ENCODE results near the gene MKLN1. TPM values are rescaled to one million over a fixed set of nuclear protein-coding genes. Genes with fewer than 3 reads are reported as not detected.

MKLN1 gene
- total and polyA plus RNA-seq, 10 of the 15 experiments (the other 5 are each of a cell fraction or from before 2014, with no cell fraction given), result 13.6 to 55.8 (median 29.3) TPM

DNA sequence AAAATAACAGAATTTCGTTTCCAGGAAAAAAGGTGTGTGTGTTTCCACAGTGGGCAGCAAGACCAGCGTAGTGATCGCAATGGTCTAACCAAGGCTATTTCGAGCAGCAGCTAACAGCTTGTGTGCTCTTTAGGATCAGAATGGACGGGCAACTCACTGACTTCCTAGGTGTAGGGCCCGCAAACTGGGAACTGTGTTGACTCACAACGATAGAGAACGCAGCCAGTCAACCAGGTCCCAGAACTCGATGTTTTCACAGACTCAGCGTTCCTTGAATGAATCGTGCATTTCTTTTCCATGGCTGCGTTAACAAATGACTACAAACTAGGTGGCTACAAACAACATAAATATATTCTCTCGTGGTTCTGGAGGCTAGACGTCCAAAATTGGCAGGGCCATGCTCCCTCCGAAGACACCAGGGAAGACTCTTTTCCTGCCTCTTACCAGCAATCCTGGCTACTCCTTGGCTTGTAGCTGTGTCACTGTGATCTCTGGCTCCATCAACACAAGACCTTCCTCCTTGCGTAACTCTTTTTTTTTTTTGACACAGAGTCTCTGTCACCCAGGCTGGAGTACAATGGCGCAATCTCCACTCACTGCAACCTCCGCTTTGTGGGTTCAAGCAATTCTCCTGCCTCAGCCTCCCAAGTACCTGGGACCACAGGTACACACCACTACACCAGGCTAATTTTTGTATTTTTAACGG is 189.7 kb downstream of the MKLN1 start:
- no TSS peak for BruUV-seq (replicated peaks)

More for the DNA sequence above, 189.7 kb downstream of the MKLN1 start:
- ATAC-seq (no peak), FAIRE-seq (no peak), DNase-seq (ENCODE audit: low read depth, low spot score) (no peak)
- Histone ChIP-seq H3K4me1 (ENCODE audit: control insufficient read depth, insufficient read depth, low read length) (no peaks in the 10 kb centered on the region; the same call in 1 of the 2 replicates), H3K36me3 (ENCODE audit: control insufficient read depth in 2 of 2, insufficient read depth in 2 of 2, low read length in 1 of 2) (no peaks in the 10 kb centered on the region), H3K4me2 (ENCODE audit: control insufficient read depth, insufficient read depth) (no peak overlapping the region), H3K27me3 (replicated peaks in 1 of 2; ENCODE audit: control insufficient read depth in 2 of 2, insufficient read depth in 2 of 2, low read length in 1 of 2) (no peaks in the 10 kb centered on the region), H2AFZ (ENCODE audit: control insufficient read depth, low read depth, low read length) (no peak overlapping the region), H3K4me3 (no peak overlapping the region), H3K27ac (ENCODE audit: control insufficient read depth, insufficient read depth) (no peak overlapping the region), H3K9me3 (replicated peaks; ENCODE audit: control insufficient read depth, insufficient read depth, low read length) (no peaks in the 10 kb centered on the region), H3K9ac (ENCODE audit: control insufficient read depth, insufficient read depth, low read length) (no peak overlapping the region), H4K20me1 (ENCODE audit: control insufficient read depth, insufficient read depth) (no peaks in the 10 kb centered on the region), H3K79me2 (ENCODE audit: control insufficient read depth, insufficient read depth, low read length) (no peaks in the 10 kb centered on the region)
- ChIA-PET POLR2A (no interaction called here), SMC1A (ENCODE audit: uncharacterized antibody, unreplicated experiment) (no interaction called here), RAD21 (ENCODE audit: unreplicated experiment) (no interaction called here), CTCF (no interaction called here)
- in situ Hi-C loops (cut with MboI) (no loop called here), intact Hi-C loops (cut with micrococcal nuclease; ENCODE audit: unreplicated experiment) (no loop called here)
- 59% methylated on average over 17 of the region's 19 CpGs for WGBS (ENCODE audit: insufficient coverage, insufficient replicate concordance, low lambda C conversion rate, missing lambda C conversion rate)
- no peak for TF ChIP-seq SMAD1 (IDR thresholded peaks at IDR 0.05; ENCODE audit: low read depth, partially characterized antibody)
- TF ChIP-seq ZBED1 (IDR thresholded peaks at IDR 0.05; ENCODE audit: borderline replicate concordance), result no peak
- no peak for TF ChIP-seq DPF2 (IDR thresholded peaks at IDR 0.05)
- TF ChIP-seq STAT3 (IDR thresholded peaks at IDR 0.05; ENCODE audit: low read depth, low read length), result no peak
- TF ChIP-seq MEF2B (IDR thresholded peaks at IDR 0.05; ENCODE audit: partially characterized antibody, poor library complexity, severe bottlenecking), result no peak
- no peak for TF ChIP-seq ZNF384 (IDR thresholded peaks at IDR 0.05; ENCODE audit: borderline replicate concordance, low read depth, low read length)
- TF ChIP-seq, protein P1, sequence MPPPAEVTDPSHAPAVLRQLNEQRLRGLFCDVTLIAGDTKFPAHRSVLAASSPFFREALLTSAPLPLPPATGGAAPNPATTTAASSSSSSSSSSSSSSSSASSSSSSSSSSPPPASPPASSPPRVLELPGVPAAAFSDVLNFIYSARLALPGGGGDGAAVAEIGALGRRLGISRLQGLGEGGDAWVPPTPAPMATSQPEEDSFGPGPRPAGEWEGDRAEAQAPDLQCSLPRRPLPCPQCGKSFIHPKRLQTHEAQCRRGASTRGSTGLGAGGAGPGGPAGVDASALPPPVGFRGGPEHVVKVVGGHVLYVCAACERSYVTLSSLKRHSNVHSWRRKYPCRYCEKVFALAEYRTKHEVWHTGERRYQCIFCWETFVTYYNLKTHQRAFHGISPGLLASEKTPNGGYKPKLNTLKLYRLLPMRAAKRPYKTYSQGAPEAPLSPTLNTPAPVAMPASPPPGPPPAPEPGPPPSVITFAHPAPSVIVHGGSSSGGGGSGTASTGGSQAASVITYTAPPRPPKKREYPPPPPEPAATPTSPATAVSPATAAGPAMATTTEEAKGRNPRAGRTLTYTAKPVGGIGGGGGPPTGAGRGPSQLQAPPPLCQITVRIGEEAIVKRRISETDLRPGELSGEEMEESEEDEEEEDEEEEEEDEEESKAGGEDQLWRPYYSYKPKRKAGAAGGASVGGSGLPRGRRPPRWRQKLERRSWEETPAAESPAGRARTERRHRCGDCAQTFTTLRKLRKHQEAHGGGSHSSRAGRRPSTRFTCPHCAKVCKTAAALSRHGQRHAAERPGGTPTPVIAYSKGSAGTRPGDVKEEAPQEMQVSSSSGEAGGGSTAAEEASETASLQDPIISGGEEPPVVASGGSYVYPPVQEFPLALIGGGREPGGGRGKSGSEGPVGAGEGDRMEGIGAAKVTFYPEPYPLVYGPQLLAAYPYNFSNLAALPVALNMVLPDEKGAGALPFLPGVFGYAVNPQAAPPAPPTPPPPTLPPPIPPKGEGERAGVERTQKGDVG (CRISPR knock-in tag; IDR thresholded peaks at IDR 0.05), result no peak
- TF ChIP-seq, protein P2, sequence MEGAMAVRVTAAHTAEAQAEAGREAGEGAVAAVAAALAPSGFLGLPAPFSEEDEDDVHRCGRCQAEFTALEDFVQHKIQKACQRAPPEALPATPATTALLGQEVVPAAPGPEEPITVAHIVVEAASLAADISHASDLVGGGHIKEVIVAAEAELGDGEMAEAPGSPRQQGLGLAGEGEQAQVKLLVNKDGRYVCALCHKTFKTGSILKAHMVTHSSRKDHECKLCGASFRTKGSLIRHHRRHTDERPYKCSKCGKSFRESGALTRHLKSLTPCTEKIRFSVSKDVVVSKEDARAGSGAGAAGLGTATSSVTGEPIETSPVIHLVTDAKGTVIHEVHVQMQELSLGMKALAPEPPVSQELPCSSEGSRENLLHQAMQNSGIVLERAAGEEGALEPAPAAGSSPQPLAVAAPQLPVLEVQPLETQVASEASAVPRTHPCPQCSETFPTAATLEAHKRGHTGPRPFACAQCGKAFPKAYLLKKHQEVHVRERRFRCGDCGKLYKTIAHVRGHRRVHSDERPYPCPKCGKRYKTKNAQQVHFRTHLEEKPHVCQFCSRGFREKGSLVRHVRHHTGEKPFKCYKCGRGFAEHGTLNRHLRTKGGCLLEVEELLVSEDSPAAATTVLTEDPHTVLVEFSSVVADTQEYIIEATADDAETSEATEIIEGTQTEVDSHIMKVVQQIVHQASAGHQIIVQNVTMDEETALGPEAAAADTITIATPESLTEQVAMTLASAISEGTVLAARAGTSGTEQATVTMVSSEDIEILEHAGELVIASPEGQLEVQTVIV (IDR thresholded peaks at IDR 0.05; ENCODE audit: borderline replicate concordance, partially characterized antibody), result no peak
- TF ChIP-seq, protein P3, sequence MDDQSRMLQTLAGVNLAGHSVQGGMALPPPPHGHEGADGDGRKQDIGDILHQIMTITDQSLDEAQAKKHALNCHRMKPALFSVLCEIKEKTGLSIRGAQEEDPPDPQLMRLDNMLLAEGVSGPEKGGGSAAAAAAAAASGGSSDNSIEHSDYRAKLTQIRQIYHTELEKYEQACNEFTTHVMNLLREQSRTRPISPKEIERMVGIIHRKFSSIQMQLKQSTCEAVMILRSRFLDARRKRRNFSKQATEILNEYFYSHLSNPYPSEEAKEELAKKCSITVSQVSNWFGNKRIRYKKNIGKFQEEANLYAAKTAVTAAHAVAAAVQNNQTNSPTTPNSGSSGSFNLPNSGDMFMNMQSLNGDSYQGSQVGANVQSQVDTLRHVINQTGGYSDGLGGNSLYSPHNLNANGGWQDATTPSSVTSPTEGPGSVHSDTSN (IDR thresholded peaks at IDR 0.05; ENCODE audit: insufficient replicate concordance, low read depth, low read length), result no peak

Measured in GM12878 (cell line).